Thyroid gland (tissue), 4 donors: ENCODE measurements around the gene ARFGEF2. TPM values are rescaled to one million over a fixed set of nuclear protein-coding genes. Genes with fewer than 3 reads are reported as not detected.

Experiments
- small RNA-seq: library from RNA; depleted of rRNA; stranded (forward); fragments of <200 nt; gene quantifications from one replicate; pipeline ENCODE3, GENCODE V24; 2016
- total RNA-seq, 4 donors: library from RNA; depleted of rRNA; stranded (reverse); fragments of >200 nt; gene quantifications; one replicate each; pipeline ENCODE4 v1.2.3, GENCODE V29; 2016

ARFGEF2 gene
- total RNA-seq, 4 donors from 2014 or later = 92.3 to 131 (median 101) TPM

Small RNA genes within 50 kb of the gene (small RNA-seq; reads per million reads assigned to genes)
- gene SNAP23P1 = not detected

Other genes starting within 250 kb of the ARFGEF2 start
- gene PREX1, start 93.7 kb upstream of the ARFGEF2 start, total RNA-seq = 10 to 100 TPM; 10.2 to 42.7 (median 18.7) TPM
- 10 to 100 TPM; 42.8 to 56.6 (median 45.0) TPM for gene CSE1L, start 124.6 kb downstream of the ARFGEF2 start, total RNA-seq